Endothelial cell of umbilical vein (primary cell): Measurements from ENCODE around the gene PNPLA6. TPM values are rescaled to one million over a fixed set of nuclear protein-coding genes. Genes with fewer than 3 reads are reported as not detected.
"Not testable (repeated sequence)": the region's sequence is repeated elsewhere in the genome, so short reads cannot be mapped to it uniquely, and the experiment has no call there.

Source experiments
- BruUV-seq: library from RNA; stranded (reverse); fragments of 400-500 nt; replicated peaks from 2 replicates; lab custom pipeline; 2021; lab: Mats Ljungman, UMichigan
- CTCF ChIA-PET: fragments of 300-600, 350-600 bp; sonication (Branson Sonifier 250); formaldehyde crosslinking; loops from one replicate; lab custom pipeline; 2021; ENCODE audit warnings: antibody characterized with exemption, inconsistent platforms; lab: Charles Lee
- POLR2A ChIA-PET: fragments of 300-600, 350-600 bp; sonication (Branson Sonifier 250); formaldehyde crosslinking; loops from one replicate; lab custom pipeline; 2021; ENCODE audit warnings: antibody characterized with exemption, inconsistent platforms; lab: Charles Lee
- DNase-seq: peaks from one replicate; pipeline ENCODE4 v3.0.0-alpha.2; 2011; ENCODE audit warnings: low read depth, low spot score
- FAIRE-seq: peaks from 2 replicates; lab custom pipeline; 2011; peaks lifted over from hg19 to GRCh38; lab: Jason Lieb, UNC
- H2AFZ ChIP-seq: 2 replicates; pipeline ENCODE4 v1.6.0; 2012; ENCODE audit warnings: low read depth, low read length, control low read depth, inconsistent platforms
- H3K27ac ChIP-seq: 2 replicates; pipeline ENCODE4 v1.5.1; 2011; ENCODE audit warnings: low read depth, mild to moderate bottlenecking, control low read depth, low read length, moderate library complexity; ENCODE audit not compliant: insufficient read depth
- H3K27me3 ChIP-seq, 2 experiments: 2 replicates each; pipeline versions ENCODE4 v1.6.0 to v1.6.1; 2011; ENCODE audit warnings: low read length in 2 of 2, mixed read lengths in 1 of 2; ENCODE audit not compliant: control insufficient read depth in 2 of 2, insufficient read depth in 2 of 2
- H3K36me3 ChIP-seq, 2 experiments: 2 replicates in 1 of 2; 3 replicates in 1 of 2; pipeline ENCODE4 v1.5.1; 2011; ENCODE audit warnings: low read length in 2 of 2, mild to moderate bottlenecking in 1 of 2, moderate library complexity in 1 of 2; ENCODE audit not compliant: control insufficient read depth in 2 of 2, insufficient read depth in 2 of 2; ENCODE audit errors: extremely low read depth in 1 of 2
- H3K4me1 ChIP-seq: 3 replicates; pipeline ENCODE4 v1.5.1; 2011; ENCODE audit warnings: mild to moderate bottlenecking, low read length; ENCODE audit not compliant: control insufficient read depth, insufficient read depth; ENCODE audit errors: extremely low read depth
- H3K4me2 ChIP-seq: 2 replicates; pipeline ENCODE4 v1.6.1; 2011; ENCODE audit warnings: low read length, control low read depth, mixed read lengths; ENCODE audit not compliant: insufficient read depth
- H3K4me3 ChIP-seq, 3 experiments: fragments of 200-600 bp in 1 of 3; sonication (generic), shearing (Covaris generic) in 1 of 3; replicated peaks in 1 of 3; 2 replicates each; pipeline ENCODE4 v1.5.1; 2011 to 2016; ENCODE audit warnings: control low read depth in 3 of 3, low read length in 3 of 3, mild to moderate bottlenecking in 2 of 3, inconsistent platforms in 1 of 3, low read depth in 1 of 3, moderate library complexity in 1 of 3; ENCODE audit not compliant: insufficient read depth in 1 of 3
- H3K79me2 ChIP-seq: 2 replicates; pipeline ENCODE4 v1.6.0; 2012; ENCODE audit warnings: low read length, inconsistent platforms; ENCODE audit not compliant: control insufficient read depth, insufficient read depth
- H3K9ac ChIP-seq: replicated peaks from 2 replicates; pipeline ENCODE3; 2011; ENCODE audit warnings: low read length, control low read depth; ENCODE audit not compliant: insufficient read depth; ENCODE audit errors: extremely low read depth
- H3K9me1 ChIP-seq: replicated peaks from 3 replicates; pipeline ENCODE4 v1.6.0; 2011; ENCODE audit warnings: mild to moderate bottlenecking, low read length; ENCODE audit not compliant: control insufficient read depth, insufficient read depth; ENCODE audit errors: extremely low read depth
- H3K9me3 ChIP-seq: replicated peaks from 2 replicates; pipeline ENCODE4 v1.5.1; 2012; ENCODE audit warnings: low read length, inconsistent platforms; ENCODE audit not compliant: control insufficient read depth, insufficient read depth
- H4K20me1 ChIP-seq: replicated peaks from 2 replicates; pipeline ENCODE3; 2011; ENCODE audit warnings: mild to moderate bottlenecking, low read length; ENCODE audit not compliant: control insufficient read depth, insufficient read depth; ENCODE audit errors: extremely low read depth
- CTCF ChIP-seq, 2 donors: IDR thresholded peaks; 1 replicate in 1 of 2; 2 replicates in 1 of 2; pipeline ENCODE4 v1.5.1; 2011; ENCODE audit warnings: low read length in 2 of 2, mild to moderate bottlenecking in 2 of 2, moderate library complexity in 2 of 2, control low read depth in 1 of 2, inconsistent platforms in 1 of 2, low read depth in 1 of 2; ENCODE audit not compliant: insufficient read depth in 1 of 2; ENCODE audit errors: extremely low read depth in 1 of 2
- dilution Hi-C: fragments of 300-500 bp; cut with MboI; formaldehyde crosslinking; loops from one replicate; pipeline ENCODE4 v1.15.0; 2019; ENCODE audit warnings: low sequenced_read_pairs; ENCODE audit not compliant: extremely low pct_ligation_motif_present
- intact Hi-C: fragments of 100-400 bp; cut with micrococcal nuclease; formaldehyde crosslinking; loops from one replicate; pipeline ENCODE4 v1.10.0; 2022
- polyA plus RNA-seq, 4 experiments: library from polyadenylated mRNA; depleted of rRNA in 3 of 4; stranded (reverse) in 3 of 4; unstranded in 1 of 4; fragments of >200 nt; gene quantifications; 2 replicates each; pipeline versions ENCODE4 v1.2.1 to v1.2.3, GENCODE V29; 2011 to 2012; ENCODE audit warnings: missing spikeins in 1 of 4
- total RNA-seq: library from RNA; stranded (reverse); gene quantifications from 2 replicates; pipeline ENCODE4 v1.2.3, GENCODE V29; 2021

The PNPLA6 gene
- total and polyA plus RNA-seq, 2 donors (not counting 3 experiments of a cell fraction or from before 2014, with no cell fraction given), result 106 to 164 TPM

GRCh38 chr19:7575434-7576040 lies 40.0 kb downstream of the PNPLA6 start:
- no peak overlapping the region for H3K4me2 ChIP-seq
- DNase-seq (no peak), FAIRE-seq (no peak)
- ChIA-PET CTCF (no interaction called here), POLR2A (no interaction called here)
- dilution Hi-C loops (no loop called here), intact Hi-C loops (no loop called here)
- no peaks in the 10 kb centered on the region for H3K36me3 ChIP-seq
- no peaks in the 10 kb centered on the region for H3K9me3 ChIP-seq
- no TSS peak for BruUV-seq
- H3K27ac ChIP-seq, result no peak overlapping the region
- no peak overlapping the region for H3K9ac ChIP-seq
- no peaks in the 10 kb centered on the region for H3K27me3 ChIP-seq
- no peaks in the 10 kb centered on the region for H3K79me2 ChIP-seq
- no peaks in the 10 kb centered on the region for H3K9me1 ChIP-seq
- no peak for TF ChIP-seq CTCF (IDR thresholded peaks at IDR 0.05; ENCODE audit: extremely low read depth in 1 of 2, insufficient read depth in 1 of 2, low read depth in 1 of 2, low read length in 2 of 2)
- H3K4me3 ChIP-seq, result no peak overlapping the region
- H2AFZ ChIP-seq, result no peak overlapping the region
- H4K20me1 ChIP-seq, result no peaks in the 10 kb centered on the region
- H3K4me1 ChIP-seq, result no peaks in the 10 kb centered on the region

GRCh38 chr19:7577422-7577821 lies 41.9 kb downstream of the PNPLA6 start:
- CTCF ChIA-PET, result interaction anchor here (0.9 to 3.7 kb wide), 2 partner anchors 9 to 222 kb away, joined by 3 to 29 read pairs; no protein-coding TSS in a partner anchor
- H2AFZ ChIP-seq, H3K4me2 ChIP-seq, H3K27me3 ChIP-seq, H3K36me3 ChIP-seq, FAIRE-seq, H3K27ac ChIP-seq, H3K4me3 ChIP-seq, dilution Hi-C loops, H3K79me2 ChIP-seq, H3K9me3 ChIP-seq, POLR2A ChIA-PET, BruUV-seq, H3K9ac ChIP-seq, H3K4me1 ChIP-seq, intact Hi-C loops, H3K9me1 ChIP-seq, DNase-seq, H4K20me1 ChIP-seq: not testable (repeated sequence)
